Lower leg skin (tissue), 3 donors: ENCODE results near the gene TRPV2.
"Not testable (repeated sequence)": the region's sequence is repeated elsewhere in the genome, so short reads cannot be mapped to it uniquely, and the experiment has no call there.

Experiments
- CTCF ChIP-seq, 3 donors: fragments of 450-650 bp; IDR thresholded peaks; one replicate each; pipeline ENCODE4 v1.5.1; 2016; ENCODE audit warnings: antibody characterized with exemption in 3 of 3, mild to moderate bottlenecking in 3 of 3, moderate library complexity in 2 of 3
- POLR2A ChIP-seq, 2 donors: fragments of 450-650 bp; IDR thresholded peaks; one replicate each; pipeline ENCODE4 v1.6.1; 2016 to 2017; ENCODE audit warnings: antibody characterized with exemption in 2 of 2, mild to moderate bottlenecking in 1 of 2, moderate library complexity in 1 of 2

DNA sequence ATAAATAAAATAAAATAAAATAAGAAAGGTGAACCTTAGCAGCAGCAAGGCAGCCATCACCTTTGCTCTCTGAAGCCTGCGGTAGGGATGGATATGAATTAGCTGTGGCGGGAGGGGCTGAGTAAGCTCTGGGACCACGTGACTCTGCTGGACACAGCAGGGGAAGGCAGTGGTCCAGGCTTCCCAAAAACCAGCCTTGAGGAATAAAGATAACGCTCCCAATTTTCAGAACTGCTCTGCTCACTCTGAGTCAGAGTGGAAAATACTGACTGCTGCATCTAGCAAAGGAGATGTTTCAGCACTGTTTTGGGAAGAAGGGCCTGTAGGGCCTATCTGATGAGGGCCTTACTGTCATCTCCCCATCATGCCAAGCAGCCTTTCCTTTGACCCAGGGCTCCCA, 19.5 kb upstream of the TRPV2 start:
- not testable (repeated sequence) for TF ChIP-seq CTCF, POLR2A (IDR thresholded peaks at IDR 0.05)
